Mesendoderm (in vitro differentiated cells): ENCODE measurements around the gene MARCHF7. TPM values are rescaled to one million over a fixed set of nuclear protein-coding genes. Genes with fewer than 3 reads are reported as not detected.
"Not testable (repeated sequence)": the region's sequence is repeated elsewhere in the genome, so short reads cannot be mapped to it uniquely, and the experiment has no call there.

Source experiments
- DNase-seq: peaks from one replicate; pipeline ENCODE4 v3.0.0; 2013
- H2AK5ac ChIP-seq: 2 replicates; pipeline ENCODE4 v1.6.1; 2013; ENCODE audit warnings: low read length, inconsistent platforms
- H2BK120ac ChIP-seq: 2 replicates; pipeline ENCODE4 v1.6.1; 2013; ENCODE audit warnings: low read depth, mild to moderate bottlenecking, low read length, moderate library complexity, mixed read lengths
- H2BK15ac ChIP-seq: replicated peaks from 2 replicates; pipeline ENCODE4 v1.6.1; 2013; ENCODE audit warnings: low read depth, mild to moderate bottlenecking, moderate library complexity
- H2BK5ac ChIP-seq: 2 replicates; pipeline ENCODE4 v1.6.1; 2013; ENCODE audit warnings: low read length, inconsistent platforms
- H3K18ac ChIP-seq: 2 replicates; pipeline ENCODE4 v1.6.1; 2013; ENCODE audit warnings: mild to moderate bottlenecking, low read length, mixed read lengths
- H3K23ac ChIP-seq: one replicate; pipeline ENCODE4 v1.6.1; 2013; ENCODE audit warnings: low read length
- H3K27ac ChIP-seq: 2 replicates; pipeline ENCODE4 v1.5.1; 2013; ENCODE audit warnings: low read depth, mild to moderate bottlenecking, inconsistent platforms, low read length, moderate library complexity
- H3K27me3 ChIP-seq: 2 replicates; pipeline ENCODE4 v1.6.1; 2013; ENCODE audit warnings: low read length, control low read depth, mild to moderate bottlenecking, inconsistent platforms; ENCODE audit not compliant: insufficient read depth, poor library complexity
- H3K36me3 ChIP-seq: 2 replicates; pipeline ENCODE4 v1.6.1; 2013; ENCODE audit warnings: low read length, inconsistent platforms; ENCODE audit not compliant: control insufficient read depth, insufficient read depth
- H3K4ac ChIP-seq: one replicate; pipeline ENCODE4 v1.6.1; 2013; ENCODE audit warnings: low read depth, mild to moderate bottlenecking, low read length, moderate library complexity
- H3K4me1 ChIP-seq: 2 replicates; pipeline ENCODE4 v1.6.1; 2013; ENCODE audit warnings: low read depth, low read length, inconsistent platforms; ENCODE audit not compliant: control insufficient read depth
- H3K4me2 ChIP-seq: 2 replicates; pipeline ENCODE4 v1.6.1; 2013; ENCODE audit warnings: low read length
- H3K4me3 ChIP-seq: 2 replicates; pipeline ENCODE4 v1.5.1; 2013; ENCODE audit warnings: mild to moderate bottlenecking, low read length
- H3K56ac ChIP-seq: one replicate; pipeline ENCODE4 v1.6.1; 2013; ENCODE audit warnings: low read length
- H3K79me1 ChIP-seq: 2 replicates; pipeline ENCODE4 v1.6.1; 2013; ENCODE audit warnings: low read length, inconsistent platforms
- H3K79me2 ChIP-seq: 2 replicates; pipeline ENCODE4 v1.6.1; 2013; ENCODE audit warnings: mild to moderate bottlenecking, low read length; ENCODE audit not compliant: control insufficient read depth, insufficient read depth
- H3K9ac ChIP-seq: 2 replicates; pipeline ENCODE4 v1.6.1; 2013; ENCODE audit warnings: low read length, inconsistent platforms
- H4K5ac ChIP-seq: one replicate; pipeline ENCODE4 v1.6.1; 2013; ENCODE audit warnings: low read length
- H4K8ac ChIP-seq: one replicate; pipeline ENCODE4 v1.6.1; 2013; ENCODE audit warnings: low read depth, mild to moderate bottlenecking, control low read depth, low read length, moderate library complexity
- WGBS: extraction: QIAGEN DNeasy Blood & Tissue Kit; methylation state at CpG from one replicate; pipeline ENCODE4 v1.1.7; 2013; ENCODE audit warnings: low lambda C conversion rate, missing lambda C conversion rate; ENCODE audit not compliant: insufficient coverage; ENCODE audit errors: extremely low coverage; 5-methylcytosine and 5-hydroxymethylcytosine counted together
- polyA plus RNA-seq, 2 experiments: library from polyadenylated mRNA; stranded (reverse); fragments of 200-250 nt; gene quantifications; one replicate each; pipeline ENCODE4 v1.2.3, GENCODE V29; 2013

Gene MARCHF7
- polyA plus RNA-seq (2013, experiment 1 of 2) = 95.2 TPM
- polyA plus RNA-seq (2013, experiment 2 of 2) = 92.7 TPM

- H2BK15ac ChIP-seq = peak within 1 kb of the TSS; percentile 57
- peak within 1 kb of the TSS; percentile 88 for H3K27ac ChIP-seq
- no peak within 1 kb of the TSS for H4K5ac ChIP-seq
- no peaks in the 10 kb centered on the region for H3K27me3 ChIP-seq
- peak; percentile 98 for DNase-seq
- H4K8ac ChIP-seq = peak within 1 kb of the TSS; percentile 60
- peak within 1 kb of the TSS; percentile 93 for H3K4me3 ChIP-seq
- H3K9ac ChIP-seq = peak within 1 kb of the TSS; percentile 91
- peak within 1 kb of the TSS; percentile 97 for H3K4ac ChIP-seq
- no CpG with 5 or more reads among the region's 72 CpGs for WGBS
- peak within 1 kb of the TSS; percentile 37 for H3K23ac ChIP-seq
- H2BK5ac ChIP-seq = peak within 1 kb of the TSS; percentile 96
- peaks cover 48% of the 10 kb centered on the region for H3K79me2 ChIP-seq
- no peaks in the 10 kb centered on the region for H3K79me1 ChIP-seq
- H2BK120ac ChIP-seq = no peak within 1 kb of the TSS
- H2AK5ac ChIP-seq = no peak within 1 kb of the TSS
- peaks cover 2% of the 10 kb centered on the region for H3K4me1 ChIP-seq
- H3K18ac ChIP-seq = peak within 1 kb of the TSS; percentile 86
- peak within 1 kb of the TSS; percentile 96 for H3K56ac ChIP-seq
- peaks cover 1% of the 10 kb centered on the region for H3K36me3 ChIP-seq
- H3K4me2 ChIP-seq = peak within 1 kb of the TSS; percentile 28
Observed at GRCh38 chr2:159712143-159712928, at the start of gene MARCHF7. TSS of gene MARCHF7 (plus strand) at chr2:159712506. CDS start at chr2:159729023, 16,517 bp downstream.

GRCh38 chr2:159667423-159667822, 44.9 kb upstream of the MARCHF7 start:
- H3K27me3 ChIP-seq, H3K4ac ChIP-seq, H3K4me3 ChIP-seq, DNase-seq, H3K18ac ChIP-seq, H3K79me1 ChIP-seq, H3K79me2 ChIP-seq, H4K5ac ChIP-seq, H2BK5ac ChIP-seq, H3K23ac ChIP-seq, H2BK120ac ChIP-seq, H3K27ac ChIP-seq, H2BK15ac ChIP-seq, H3K4me2 ChIP-seq, H3K36me3 ChIP-seq, H3K56ac ChIP-seq, H4K8ac ChIP-seq, H3K4me1 ChIP-seq, H3K9ac ChIP-seq, H2AK5ac ChIP-seq: not testable (repeated sequence)
- WGBS = no CpG with 5 or more reads among the region's 3 CpGs

- no peak overlapping the region for H2BK5ac ChIP-seq
- H4K5ac ChIP-seq = no peak overlapping the region
- H2AK5ac ChIP-seq = no peak overlapping the region
Observed at GRCh38 chr2:159671047-159671446, 41.3 kb upstream of the MARCHF7 start.

GRCh38 chr2:159677654-159678053, 34.7 kb upstream of the MARCHF7 start:
- Histone ChIP-seq H3K4me2 (no peak overlapping the region), H3K36me3 (no peaks in the 10 kb centered on the region), H3K18ac (no peak overlapping the region), H3K56ac (no peak overlapping the region), H2BK120ac (no peak overlapping the region), H2AK5ac (no peak overlapping the region), H3K9ac (no peak overlapping the region), H3K79me1 (no peaks in the 10 kb centered on the region), H3K27ac (no peak overlapping the region), H3K79me2 (no peaks in the 10 kb centered on the region), H3K4me1 (no peaks in the 10 kb centered on the region), H2BK5ac (no peak overlapping the region), H4K8ac (no peak overlapping the region), H3K4ac (no peak overlapping the region), H2BK15ac (no peak overlapping the region), H3K4me3 (no peak overlapping the region), H3K27me3 (no peaks in the 10 kb centered on the region), H3K23ac (no peak overlapping the region), H4K5ac (no peak overlapping the region)
- no CpG with 5 or more reads among the region's 1 CpG for WGBS
- peak; percentile 3 for DNase-seq

More at GRCh38 chr2:159671047-159671446, 41.3 kb upstream of the MARCHF7 start:
- Histone ChIP-seq H3K4me2 (no peak overlapping the region), H3K4me1 (no peaks in the 10 kb centered on the region), H3K27me3 (no peaks in the 10 kb centered on the region), H3K4me3 (no peak overlapping the region), H3K23ac (no peak overlapping the region), H3K79me1 (no peaks in the 10 kb centered on the region), H3K79me2 (no peaks in the 10 kb centered on the region), H3K9ac (no peak overlapping the region), H3K27ac (no peak overlapping the region), H4K8ac (no peak overlapping the region), H3K36me3 (no peaks in the 10 kb centered on the region), H3K56ac (no peak overlapping the region), H3K18ac (no peak overlapping the region), H3K4ac (no peak overlapping the region), H2BK15ac (no peak overlapping the region), H2BK120ac (no peak overlapping the region)
- DNase-seq = no peak
- WGBS = no CpG with 5 or more reads among the region's 3 CpGs

- no peak overlapping the region for H3K23ac ChIP-seq
- no peak overlapping the region for H4K8ac ChIP-seq
- H3K27ac ChIP-seq = no peak overlapping the region
- H3K79me2 ChIP-seq = no peaks in the 10 kb centered on the region
- H3K27me3 ChIP-seq = no peaks in the 10 kb centered on the region
- no peak overlapping the region for H3K9ac ChIP-seq
- no peak overlapping the region for H3K56ac ChIP-seq
- no peak overlapping the region for H3K4me3 ChIP-seq
- no peaks in the 10 kb centered on the region for H3K4me1 ChIP-seq
- H2AK5ac ChIP-seq = no peak overlapping the region
- no peak overlapping the region for H4K5ac ChIP-seq
- no peaks in the 10 kb centered on the region for H3K79me1 ChIP-seq
- H3K4ac ChIP-seq = no peak overlapping the region
- H2BK5ac ChIP-seq = no peak overlapping the region
- no peak overlapping the region for H3K18ac ChIP-seq
- no peak overlapping the region for H2BK15ac ChIP-seq
- no CpG with 5 or more reads among the region's 2 CpGs for WGBS
- DNase-seq = no peak
- no peak overlapping the region for H3K4me2 ChIP-seq
- H2BK120ac ChIP-seq = no peak overlapping the region
- H3K36me3 ChIP-seq = no peaks in the 10 kb centered on the region
Observed at GRCh38 chr2:159680692-159681091, 31.6 kb upstream of the MARCHF7 start.
